Chondrocyte (in vitro differentiated cells): ENCODE measurements around the gene ANO2. TPM values are rescaled to one million over a fixed set of nuclear protein-coding genes. Genes with fewer than 3 reads are reported as not detected.

ENCODE experiments used
- DNase-seq: peaks from one replicate; pipeline ENCODE4 v3.0.0; 2021; ENCODE audit warnings: mixed read lengths, low spot score
- H3K27ac Mint-ChIP-seq: one replicate; pipeline ENCODE4 v1.8.0; 2021; ENCODE audit warnings: mild to moderate bottlenecking, moderate library complexity, mixed read lengths; ENCODE audit not compliant: unreplicated experiment
- H3K27me3 Mint-ChIP-seq: 2 replicates; pipeline ENCODE4 v1.8.0; 2021; ENCODE audit warnings: low read depth, mixed read lengths
- H3K36me3 Mint-ChIP-seq: 2 replicates; pipeline ENCODE4 v1.8.0; 2021; ENCODE audit warnings: low read depth, mixed read lengths
- H3K4me1 Mint-ChIP-seq: 2 replicates; pipeline ENCODE4 v1.8.0; 2021; ENCODE audit warnings: low read depth, mild to moderate bottlenecking, mixed read lengths
- H3K4me3 Mint-ChIP-seq: one replicate; pipeline ENCODE4 v1.8.0; 2021; ENCODE audit warnings: mild to moderate bottlenecking, moderate library complexity, mixed read lengths; ENCODE audit not compliant: unreplicated experiment
- H3K9me3 Mint-ChIP-seq: 2 replicates; pipeline ENCODE4 v1.8.0; 2021; ENCODE audit warnings: low read depth, mixed read lengths
- CTCF ChIP-seq: fragments of 200-600 bp; sonication (generic); IDR thresholded peaks from 2 replicates; pipeline ENCODE4 v1.5.0; 2021; ENCODE audit warnings: antibody characterized with exemption, mild to moderate bottlenecking, moderate library complexity
- total RNA-seq: library from RNA; stranded (reverse); gene quantifications from 3 replicates; pipeline ENCODE4 v1.2.1, GENCODE V29; 2021

ANO2 gene
- total RNA-seq, 1 donor from 2014 or later: 0.47 TPM

- Mint-ChIP-seq H3K4me3 (no peak overlapping the region), H3K36me3 (no peaks in the 10 kb centered on the region), H3K4me1 (no peaks in the 10 kb centered on the region), H3K27ac (no peak overlapping the region), H3K27me3 (peaks cover 15% of the 10 kb centered on the region), H3K9me3 (no peaks in the 10 kb centered on the region)
- no peak for DNase-seq
- TF ChIP-seq CTCF: no peak
These were observed 28.2 kb downstream of the ANO2 start for GRCh38 chr12:5916785-5917290.

DNA sequence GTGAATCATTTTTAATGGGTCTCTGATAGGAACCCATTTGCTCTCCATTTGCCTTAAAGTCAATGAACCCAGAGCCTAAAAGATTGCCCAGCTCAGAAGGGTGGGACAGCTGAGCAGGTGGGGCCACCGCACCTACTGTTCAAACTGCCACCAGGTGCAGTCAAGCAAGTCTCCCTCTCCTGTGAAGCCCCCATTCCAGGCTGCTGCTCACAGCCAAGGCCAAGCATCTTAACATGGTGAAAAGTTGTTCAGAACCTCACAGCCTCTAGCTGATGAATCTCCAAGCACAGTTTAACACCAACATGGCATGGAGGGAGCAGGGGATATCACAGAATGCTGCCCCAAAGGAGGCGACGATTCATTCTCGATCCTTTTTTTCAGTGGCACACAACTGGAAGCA, 29.5 kb downstream of the ANO2 start:
- Mint-ChIP-seq H3K4me1 (no peaks in the 10 kb centered on the region), H3K36me3 (no peaks in the 10 kb centered on the region), H3K27ac (no peak overlapping the region), H3K27me3 (peaks cover 26% of the 10 kb centered on the region), H3K9me3 (no peaks in the 10 kb centered on the region), H3K4me3 (no peak overlapping the region)
- DNase-seq: no peak
- TF ChIP-seq CTCF: no peak

DNA sequence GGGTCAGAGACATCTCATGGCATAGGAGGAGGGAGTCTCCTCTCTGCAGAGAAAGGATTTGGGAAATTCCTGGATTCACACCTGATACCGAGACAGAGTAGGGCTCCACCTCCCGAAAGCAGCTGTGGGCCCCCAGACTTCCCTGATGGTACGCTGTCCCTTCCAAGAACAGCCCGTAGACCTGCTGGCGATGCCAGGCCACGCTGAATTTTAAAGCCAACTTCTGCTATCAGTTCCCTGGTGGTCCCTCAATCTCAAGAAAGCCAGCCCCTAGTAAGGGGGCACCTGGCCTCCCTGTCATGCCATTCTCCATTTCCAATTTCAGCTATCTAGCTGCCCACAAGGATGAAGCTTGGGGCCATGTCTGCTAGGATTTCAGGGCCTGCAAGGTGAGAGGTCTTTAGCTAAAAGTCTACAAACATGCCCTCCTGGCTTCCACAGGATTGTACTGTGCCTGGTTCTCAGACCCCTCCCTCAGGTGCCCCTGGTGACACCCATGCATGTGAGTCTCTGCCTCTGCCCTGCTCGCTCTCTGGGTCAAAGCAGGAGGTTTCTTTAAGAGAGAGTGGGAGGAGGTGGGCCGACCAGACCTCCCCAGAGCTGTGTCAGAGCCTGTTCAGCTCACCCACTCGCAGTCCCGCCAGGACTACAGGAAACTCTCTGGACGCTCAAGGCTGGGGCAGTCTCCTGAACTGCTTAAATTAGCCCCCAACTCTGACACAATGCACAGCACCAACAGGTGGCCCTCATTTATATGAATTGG, 30.5 kb downstream of the ANO2 start:
- no peak overlapping the region for H3K27ac Mint-ChIP-seq
- no peak for DNase-seq
- no peaks in the 10 kb centered on the region for H3K9me3 Mint-ChIP-seq
- peaks cover 31% of the 10 kb centered on the region for H3K27me3 Mint-ChIP-seq
- H3K4me1 Mint-ChIP-seq: no peaks in the 10 kb centered on the region
- no peak for TF ChIP-seq CTCF
- H3K36me3 Mint-ChIP-seq: no peaks in the 10 kb centered on the region
- H3K4me3 Mint-ChIP-seq: no peak overlapping the region

DNA sequence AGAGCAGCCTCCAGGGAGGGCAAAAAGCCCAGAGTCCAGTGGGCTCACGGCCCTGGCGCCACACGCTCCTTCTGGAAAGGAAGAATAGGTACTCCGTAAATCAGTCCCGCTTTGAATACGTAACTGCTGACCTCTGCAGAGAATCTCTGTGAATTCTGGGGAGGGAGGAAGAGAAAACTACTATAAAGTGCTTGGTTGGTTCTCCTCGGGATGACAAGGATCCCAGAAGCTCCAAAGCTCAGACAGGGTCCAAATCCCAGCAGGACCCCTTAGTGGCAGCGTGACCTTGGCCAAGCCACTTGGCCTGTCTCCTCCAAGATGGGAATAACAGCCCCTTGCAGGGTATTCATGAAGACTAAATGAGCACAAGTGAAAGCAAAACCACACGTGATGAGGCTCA, 31.7 kb downstream of the ANO2 start:
- Mint-ChIP-seq H3K27ac (no peak overlapping the region), H3K27me3 (peaks cover 35% of the 10 kb centered on the region), H3K4me1 (no peaks in the 10 kb centered on the region), H3K9me3 (no peaks in the 10 kb centered on the region), H3K36me3 (no peaks in the 10 kb centered on the region), H3K4me3 (no peak overlapping the region)
- DNase-seq: no peak
- no peak for TF ChIP-seq CTCF

- Mint-ChIP-seq H3K9me3 (no peaks in the 10 kb centered on the region), H3K36me3 (no peaks in the 10 kb centered on the region), H3K4me3 (no peak overlapping the region), H3K4me1 (no peaks in the 10 kb centered on the region), H3K27me3 (peaks cover 35% of the 10 kb centered on the region), H3K27ac (no peak overlapping the region)
- TF ChIP-seq CTCF: peak; percentile 52
- DNase-seq: no peak
These were observed 32.4 kb downstream of the ANO2 start for GRCh38 chr12:5912437-5913334.
